WTC11 (cell line): ENCODE results near the gene SSH2. TPM values are rescaled to one million over a fixed set of nuclear protein-coding genes. Genes with fewer than 3 reads are reported as not detected.

ENCODE experiments used
- ATAC-seq: fragments of 200-7000 bp; cut with Tn5 transposase; 2 replicates; pipeline ENCODE4 v1.10.0; 2021; ENCODE audit warnings: mild to moderate bottlenecking, moderate library complexity
- CTCF ChIA-PET: fragments of 300-600 bp; sonication (Branson Sonifier 250); formaldehyde crosslinking; loops from one replicate; lab custom pipeline; 2021; ENCODE audit warnings: antibody characterized with exemption; lab: Charles Lee
- POLR2A ChIA-PET: fragments of 350-600 bp; sonication (Branson Sonifier 250); formaldehyde crosslinking; loops from one replicate; lab custom pipeline; 2021; ENCODE audit warnings: antibody characterized with exemption; lab: Charles Lee
- DNase-seq: peaks from one replicate; pipeline ENCODE4 v3.0.0; 2021; ENCODE audit warnings: low spot score
- H3K27ac Mint-ChIP-seq: 2 replicates; pipeline ENCODE4 v1.8.0; 2021; ENCODE audit warnings: mixed read lengths
- H3K27me3 Mint-ChIP-seq: 2 replicates; pipeline ENCODE4 v1.8.0; 2021; ENCODE audit warnings: low read depth, mild to moderate bottlenecking, moderate library complexity, mixed read lengths
- H3K36me3 Mint-ChIP-seq: 2 replicates; pipeline ENCODE4 v1.8.0; 2021; ENCODE audit warnings: mixed read lengths
- H3K4me1 Mint-ChIP-seq: 2 replicates; pipeline ENCODE4 v1.8.0; 2022; ENCODE audit warnings: mixed read lengths
- H3K4me3 Mint-ChIP-seq: 2 replicates; pipeline ENCODE4 v1.8.0; 2021; ENCODE audit warnings: mild to moderate bottlenecking, moderate library complexity, mixed read lengths
- H3K9me3 Mint-ChIP-seq: 2 replicates; pipeline ENCODE4 v1.8.0; 2021; ENCODE audit warnings: mixed read lengths
- ATF2 ChIP-seq: sonication (generic); formaldehyde crosslinking; IDR thresholded peaks from 2 replicates; pipeline ENCODE4 v1.8.1; 2022; ENCODE audit warnings: low read depth, missing genetic modification reagents, borderline replicate concordance
- CBFB ChIP-seq: sonication (generic); formaldehyde crosslinking; IDR thresholded peaks from 2 replicates; pipeline ENCODE4 v1.8.1; 2022; ENCODE audit warnings: mild to moderate bottlenecking, low read depth, missing genetic modification reagents
- CTCF ChIP-seq: fragments of 200-600 bp; IDR thresholded peaks from 2 replicates; pipeline ENCODE4 v1.8.0; 2022; ENCODE audit warnings: antibody characterized with exemption
- ERG ChIP-seq: fragments of 250-450 bp; sonication (Bioruptor Pico); IDR thresholded peaks from 2 replicates; pipeline ENCODE4 v1.8.0; 2021; ENCODE audit warnings: mild to moderate bottlenecking
- GABPB1 ChIP-seq: sonication (generic); formaldehyde crosslinking; IDR thresholded peaks from 2 replicates; pipeline ENCODE4 v1.8.1; 2023; ENCODE audit warnings: mild to moderate bottlenecking, missing genetic modification reagents
- HMGXB4 ChIP-seq: sonication (generic); formaldehyde crosslinking; IDR thresholded peaks from 2 replicates; pipeline ENCODE4 v1.8.1; 2023; ENCODE audit warnings: mild to moderate bottlenecking, moderate library complexity, missing genetic modification reagents
- MAX ChIP-seq: sonication (generic); formaldehyde crosslinking; IDR thresholded peaks from 2 replicates; pipeline ENCODE4 v1.8.0; 2022; ENCODE audit warnings: mild to moderate bottlenecking, missing genetic modification reagents
- NFATC4 ChIP-seq: fragments of 250-450 bp; sonication (Bioruptor Pico); IDR thresholded peaks from 2 replicates; pipeline ENCODE4 v1.9.0; 2021; ENCODE audit warnings: mild to moderate bottlenecking
- NFYB ChIP-seq: sonication (generic); formaldehyde crosslinking; conservative IDR thresholded peaks from 2 replicates; pipeline ENCODE4 v1.8.0; 2022; ENCODE audit warnings: low read depth, missing genetic modification reagents
- SMAD4 ChIP-seq: sonication (generic); formaldehyde crosslinking; IDR thresholded peaks from 2 replicates; pipeline ENCODE4 v1.8.0; 2022; ENCODE audit warnings: mild to moderate bottlenecking, missing genetic modification reagents
- TP53 ChIP-seq: sonication (generic); formaldehyde crosslinking; IDR thresholded peaks from 2 replicates; pipeline ENCODE4 v1.8.1; 2023; ENCODE audit warnings: mild to moderate bottlenecking, missing genetic modification reagents
- USF2 ChIP-seq: sonication (generic); formaldehyde crosslinking; IDR thresholded peaks from 2 replicates; pipeline ENCODE4 v1.8.1; 2023; ENCODE audit warnings: mild to moderate bottlenecking, missing genetic modification reagents, moderate library complexity
- ZNF317 ChIP-seq: sonication (generic); formaldehyde crosslinking; IDR thresholded peaks from 2 replicates; pipeline ENCODE4 v1.8.1; 2023; ENCODE audit warnings: low read depth, mild to moderate bottlenecking, moderate library complexity, missing genetic modification reagents, borderline replicate concordance
- ZNF396 ChIP-seq: fragments of 250-450 bp; sonication (Bioruptor Pico); IDR thresholded peaks from 2 replicates; pipeline ENCODE4 v1.8.0; 2021; ENCODE audit warnings: mild to moderate bottlenecking, moderate library complexity, borderline replicate concordance
- ZNF425 ChIP-seq: fragments of 250-450 bp; sonication (Bioruptor Pico); conservative IDR thresholded peaks from 2 replicates; pipeline ENCODE4 v1.9.0; 2021; ENCODE audit warnings: mild to moderate bottlenecking
- ZNF532 ChIP-seq: fragments of 250-450 bp; sonication (Bioruptor Pico); IDR thresholded peaks from 2 replicates; pipeline ENCODE4 v1.9.0; 2021; ENCODE audit warnings: mild to moderate bottlenecking, borderline replicate concordance
- total RNA-seq: library from RNA; stranded (reverse); gene quantifications from 3 replicates; pipeline ENCODE4 v1.2.3, GENCODE V29; 2021

Gene SSH2
- total RNA-seq, 1 experiment from 2014 or later, result 14.3 TPM

GRCh38 chr17:29674281-29674680 lies 255.7 kb downstream of the SSH2 start:
- TF ChIP-seq MAX (CRISPR knock-in tag), result no peak
- TF ChIP-seq ERG (CRISPR knock-in tag), result no peak
- no peak for TF ChIP-seq NFYB (CRISPR knock-in tag)
- TF ChIP-seq CTCF, result no peak
- no peak for TF ChIP-seq GABPB1
- no peak for TF ChIP-seq ZNF317 (CRISPR knock-in tag)
- no peak for TF ChIP-seq NFATC4 (CRISPR knock-in tag)
- TF ChIP-seq USF2, result no peak
- no peak for TF ChIP-seq SMAD4 (CRISPR knock-in tag)
- no peak for TF ChIP-seq ATF2 (CRISPR knock-in tag)
- no peak for TF ChIP-seq ZNF396 (CRISPR knock-in tag)
- TF ChIP-seq, all 79 proteins: peak for 0
- Mint-ChIP-seq H3K36me3 (no peaks in the 10 kb centered on the region), H3K27ac (no peak overlapping the region), H3K27me3 (no peaks in the 10 kb centered on the region), H3K4me1 (no peaks in the 10 kb centered on the region), H3K9me3 (no peaks in the 10 kb centered on the region), H3K4me3 (no peak overlapping the region)
- ATAC-seq, result no peak
- POLR2A ChIA-PET, result no interaction called here
- DNase-seq, result no peak
- CTCF ChIA-PET, result interaction anchor here (1.2 kb wide), 1 partner anchor 35 kb away, joined by 4 read pairs; no protein-coding TSS in a partner anchor

GRCh38 chr17:29671661-29672060 lies 258.4 kb downstream of the SSH2 start:
- ATAC-seq (no peak), DNase-seq (no peak)
- Mint-ChIP-seq H3K4me3 (no peak overlapping the region), H3K27me3 (no peaks in the 10 kb centered on the region), H3K27ac (no peak overlapping the region), H3K4me1 (peaks cover 6% of the 10 kb centered on the region; the same call in 1 of the 2 replicates), H3K9me3 (no peaks in the 10 kb centered on the region), H3K36me3 (no peaks in the 10 kb centered on the region)
- POLR2A ChIA-PET, result no interaction called here
- CTCF ChIA-PET, result interaction anchor here (2.0 kb wide), 1 partner anchor 32 kb away, joined by 6 read pairs; no protein-coding TSS in a partner anchor
- TF ChIP-seq HMGXB4 (no peak), TP53 (CRISPR knock-in tag) (no peak), ZNF425 (CRISPR knock-in tag) (no peak), CBFB (CRISPR knock-in tag) (no peak), ZNF532 (no peak)
